ENCODE measurements around the gene TMEM120B.

Gene TMEM120B

DNA sequence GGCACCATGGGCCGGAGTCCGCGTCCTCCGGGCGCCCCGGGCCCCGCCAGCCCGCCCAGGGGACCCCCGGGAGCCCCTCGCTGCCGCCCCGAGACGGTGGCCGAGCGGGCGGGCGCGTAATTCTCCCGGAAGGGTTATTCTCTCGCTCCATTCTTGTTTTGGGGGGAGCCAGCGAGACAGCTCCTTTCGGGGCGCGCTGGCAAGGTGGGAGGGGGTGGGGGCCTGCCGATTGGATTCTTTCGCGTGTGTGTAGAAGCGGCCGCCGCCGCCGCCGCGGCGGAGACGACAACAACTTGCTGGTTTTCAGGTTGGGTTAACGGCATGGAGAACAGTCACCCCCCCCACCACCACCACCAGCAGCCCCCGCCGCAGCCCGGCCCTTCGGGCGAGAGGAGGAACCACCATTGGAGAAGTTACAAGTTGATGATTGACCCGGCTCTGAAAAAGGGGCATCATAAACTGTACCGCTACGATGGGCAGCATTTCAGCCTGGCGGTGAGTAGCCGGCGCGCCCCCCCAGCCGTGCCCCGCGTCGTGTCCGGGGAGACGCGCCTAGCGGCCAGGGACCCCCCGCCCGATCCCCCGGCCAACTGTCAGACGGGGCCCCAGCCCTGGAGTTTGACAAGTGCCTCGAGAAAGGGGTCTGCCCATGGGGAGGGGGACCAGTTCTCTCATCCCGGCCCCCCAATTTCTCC lies 92.0 kb downstream of the TMEM120B start:
- no peak for DNase-seq (ENCODE audit: low read depth)

GRCh38 chr12:121805171-121806008 lies 92.8 kb downstream of the TMEM120B start:
- DNase-seq (ENCODE audit: low read depth), result no peak

GRCh38 chr12:121806009-121806545 lies 93.5 kb downstream of the TMEM120B start:
- DNase-seq (ENCODE audit: low read depth), result no peak

- DNase-seq (ENCODE audit: low read depth), result no peak
Observed at GRCh38 chr12:121806546-121807423, 94.2 kb downstream of the TMEM120B start.

GRCh38 chr12:121807642-121808347 lies 95.2 kb downstream of the TMEM120B start:
- no peak for DNase-seq (ENCODE audit: low read depth)

DNA sequence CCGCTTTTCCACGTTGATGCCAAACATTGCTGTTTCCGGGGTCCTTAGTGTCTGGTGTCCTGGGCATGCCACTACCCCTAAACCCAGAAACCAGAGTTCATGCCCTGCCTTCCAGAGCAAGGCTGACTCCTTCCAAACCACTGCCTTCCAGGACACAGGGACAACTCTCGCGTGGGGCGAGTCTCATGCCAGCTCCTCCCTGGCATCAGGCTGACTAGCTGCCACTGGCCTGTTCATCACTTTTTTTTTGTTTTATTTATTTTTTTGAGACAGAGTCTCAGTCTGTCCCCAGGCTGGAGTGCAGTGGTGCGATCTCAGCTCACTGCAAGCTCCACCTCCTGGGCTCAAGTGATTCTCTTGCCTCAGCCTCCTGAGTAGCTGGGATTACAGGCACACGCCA lies 96.1 kb downstream of the TMEM120B start:
- DNase-seq (ENCODE audit: low read depth), result no peak

GRCh38 chr12:121809712-121810116 lies 97.2 kb downstream of the TMEM120B start:
- DNase-seq (ENCODE audit: low read depth), result no peak

DNA sequence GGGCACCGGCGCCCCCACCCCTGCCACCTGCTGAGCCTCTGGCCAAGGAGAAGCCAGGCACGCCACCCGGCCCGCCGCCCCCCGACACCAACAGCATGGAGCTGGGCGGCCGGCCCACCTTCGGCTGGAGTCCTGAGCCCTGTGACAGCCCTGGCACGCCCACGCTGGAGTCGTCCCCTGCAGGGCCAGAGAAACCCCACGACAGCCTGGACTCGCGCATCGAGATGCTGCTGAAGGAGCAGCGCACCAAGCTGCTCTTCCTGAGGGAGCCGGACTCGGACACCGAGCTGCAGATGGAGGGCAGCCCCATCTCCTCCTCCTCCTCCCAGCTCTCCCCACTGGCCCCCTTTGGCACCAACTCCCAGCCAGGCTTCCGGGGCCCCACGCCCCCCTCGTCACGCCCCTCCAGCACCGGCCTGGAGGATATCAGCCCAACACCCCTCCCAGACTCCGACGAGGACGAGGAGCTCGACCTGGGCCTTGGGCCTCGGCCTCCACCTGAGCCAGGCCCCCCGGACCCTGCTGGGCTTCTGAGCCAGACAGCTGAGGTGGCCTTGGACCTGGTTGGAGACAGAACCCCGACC lies 97.8 kb downstream of the TMEM120B start:
- no peak for DNase-seq (ENCODE audit: low read depth)

- DNase-seq (ENCODE audit: low read depth), result no peak
Observed at GRCh38 chr12:121810833-121811433, 98.4 kb downstream of the TMEM120B start.

DNA sequence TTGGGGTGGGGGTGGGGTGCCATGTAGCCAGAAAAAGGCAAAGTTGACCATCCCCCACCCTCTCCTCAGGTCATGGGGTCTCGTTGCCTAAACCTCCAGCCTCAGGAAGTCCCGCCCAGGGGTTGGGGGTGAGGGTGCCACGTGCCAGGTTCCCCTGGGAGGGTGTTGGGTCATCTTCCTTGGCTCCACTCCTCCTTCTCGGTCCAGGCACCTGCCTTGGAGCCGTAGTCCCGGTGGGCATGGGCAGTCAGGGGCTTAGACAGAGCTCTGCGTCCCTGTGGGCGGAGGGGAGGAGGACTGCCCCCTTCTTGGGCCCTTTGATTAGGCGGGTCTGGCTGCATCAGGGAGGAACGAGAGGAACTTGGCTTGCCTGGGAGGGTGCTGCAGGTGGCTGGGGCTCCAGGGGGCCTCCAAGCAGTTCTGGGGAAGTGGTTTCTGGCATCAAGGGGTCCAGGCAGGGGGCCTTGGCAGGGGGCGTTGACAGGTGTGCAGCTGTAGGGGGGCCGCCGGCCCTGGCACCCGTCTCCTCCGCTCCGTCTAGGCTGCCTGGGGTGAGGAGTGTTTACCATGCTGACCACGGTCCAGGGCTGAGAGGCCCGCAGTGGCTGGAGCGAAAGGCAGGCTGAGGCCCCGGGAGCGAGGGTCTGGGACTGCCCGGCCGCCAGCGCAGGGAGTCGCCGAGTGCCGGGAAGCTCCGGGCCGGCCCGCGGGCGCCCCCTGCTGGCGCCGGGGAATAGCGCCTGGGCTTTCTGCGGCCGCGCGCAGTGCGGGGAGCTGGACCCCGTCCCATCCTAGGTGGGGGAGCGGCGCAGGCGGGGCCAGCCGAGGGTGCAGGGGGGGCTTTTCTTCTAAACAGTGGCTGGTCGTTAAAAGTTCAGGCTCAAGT lies 99.1 kb downstream of the TMEM120B start:
- DNase-seq (ENCODE audit: low read depth), result no peak

DNA sequence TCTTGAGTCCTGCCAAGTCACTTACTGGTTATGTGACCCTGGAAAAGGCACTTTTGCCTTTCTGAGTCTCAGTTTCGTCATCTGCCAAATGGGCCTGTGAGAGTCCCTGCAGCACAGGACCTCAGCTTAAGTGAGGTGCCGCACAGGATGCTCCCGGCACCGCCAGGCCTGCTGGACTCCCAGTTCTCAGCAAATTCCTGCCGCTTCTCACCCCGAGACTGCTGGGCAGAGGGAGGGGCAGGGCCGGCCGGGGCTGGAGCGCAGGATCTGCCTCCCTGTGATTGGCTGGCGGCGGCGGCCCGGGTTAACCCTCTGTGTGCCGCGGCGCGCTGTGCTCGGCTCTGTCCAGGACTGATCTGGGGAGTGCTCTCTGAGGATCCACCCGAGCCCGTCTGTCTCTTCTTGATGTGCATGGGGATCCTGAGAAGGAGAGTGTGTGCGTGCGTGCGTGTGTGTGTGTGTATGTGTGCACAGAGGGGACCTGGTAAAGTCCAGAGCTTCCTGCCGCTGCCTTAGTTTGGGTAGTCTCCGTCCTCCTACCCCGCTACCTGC lies 99.8 kb downstream of the TMEM120B start:
- no peak for DNase-seq (ENCODE audit: low read depth)

- DNase-seq (ENCODE audit: low read depth), result no peak
Observed at GRCh38 chr12:121812921-121813896, 100.7 kb downstream of the TMEM120B start.

- DNase-seq (ENCODE audit: low read depth), result no peak
Observed at GRCh38 chr12:121813951-121814350, 101.4 kb downstream of the TMEM120B start.

- no peak for DNase-seq (ENCODE audit: low read depth)
Observed at GRCh38 chr12:121814429-121815119, 102.0 kb downstream of the TMEM120B start.

DNA sequence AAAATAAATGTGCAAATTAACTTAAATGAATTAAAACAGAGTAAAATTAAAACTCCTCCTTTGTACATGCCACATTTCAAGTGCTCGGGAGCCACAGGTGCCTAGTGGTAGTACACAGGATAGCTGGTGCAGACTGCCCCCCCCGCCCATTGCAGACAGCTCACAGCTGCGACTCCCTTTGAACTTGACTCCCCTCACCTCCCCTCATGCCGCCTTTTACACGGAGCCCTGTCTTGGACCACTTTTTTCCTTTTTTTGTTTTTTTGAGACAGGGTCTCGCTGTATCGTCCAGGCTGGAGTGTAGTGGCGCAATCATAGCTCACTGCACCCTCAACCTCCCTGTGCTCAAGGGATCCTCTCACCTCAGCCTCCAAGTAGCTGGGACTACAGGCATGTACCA lies 102.7 kb downstream of the TMEM120B start:
- no peak for DNase-seq (ENCODE audit: low read depth)

DNA sequence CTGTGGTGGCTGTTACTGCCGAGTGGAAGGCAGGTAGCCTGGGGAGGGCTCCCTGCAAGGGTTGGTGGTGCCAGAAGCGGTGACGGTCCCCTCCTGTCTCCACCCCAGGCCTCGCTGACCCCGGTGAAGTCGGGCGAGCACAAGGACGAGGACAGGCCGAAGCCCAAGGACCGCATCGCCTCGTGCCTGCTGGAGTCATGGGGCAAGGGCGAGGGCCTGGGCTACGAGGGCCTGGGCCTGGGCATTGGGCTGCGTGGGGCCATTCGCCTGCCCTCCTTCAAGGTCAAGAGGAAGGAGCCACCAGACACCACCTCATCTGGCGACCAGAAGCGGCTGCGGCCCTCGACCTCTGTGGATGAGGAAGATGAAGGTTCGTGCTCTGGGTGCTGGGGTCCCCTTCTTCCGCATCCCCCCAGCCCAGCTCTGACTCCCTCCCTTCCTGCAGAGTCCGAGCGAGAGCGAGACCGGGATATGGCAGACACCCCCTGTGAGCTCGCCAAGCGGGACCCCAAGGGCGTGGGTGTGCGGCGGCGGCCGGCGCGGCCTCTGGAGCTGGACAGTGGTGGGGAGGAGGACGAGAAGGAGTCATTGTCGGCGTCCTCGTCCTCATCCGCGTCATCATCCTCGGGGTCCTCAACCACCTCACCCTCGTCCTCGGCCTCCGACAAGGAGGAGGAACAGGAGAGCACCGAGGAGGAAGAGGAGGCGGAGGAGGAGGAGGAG lies 104.5 kb downstream of the TMEM120B start:
- no peak for DNase-seq (ENCODE audit: low read depth)

- DNase-seq (ENCODE audit: low read depth), result no peak
Observed at GRCh38 chr12:121817648-121818043, 105.1 kb downstream of the TMEM120B start.
